NK-92 treated with Interleukin-12 subunit alpha and Interleukin-12 subunit beta, amount 100 ng/mL, for 24 hours (cell line): ENCODE results near the gene FMNL2.
"Not testable (repeated sequence)": the region's sequence is repeated elsewhere in the genome, so short reads cannot be mapped to it uniquely, and the experiment has no call there.

Source experiments
- DNase-seq: peaks from one replicate; lab custom pipeline; 2025; lab: John Stamatoyannopoulos, UW

Gene FMNL2

GRCh38 chr2:152470861-152471854, 136.2 kb downstream of the FMNL2 start:
- DNase-seq: no peak

GRCh38 chr2:152472481-152472887, 137.5 kb downstream of the FMNL2 start:
- no peak for DNase-seq

DNA sequence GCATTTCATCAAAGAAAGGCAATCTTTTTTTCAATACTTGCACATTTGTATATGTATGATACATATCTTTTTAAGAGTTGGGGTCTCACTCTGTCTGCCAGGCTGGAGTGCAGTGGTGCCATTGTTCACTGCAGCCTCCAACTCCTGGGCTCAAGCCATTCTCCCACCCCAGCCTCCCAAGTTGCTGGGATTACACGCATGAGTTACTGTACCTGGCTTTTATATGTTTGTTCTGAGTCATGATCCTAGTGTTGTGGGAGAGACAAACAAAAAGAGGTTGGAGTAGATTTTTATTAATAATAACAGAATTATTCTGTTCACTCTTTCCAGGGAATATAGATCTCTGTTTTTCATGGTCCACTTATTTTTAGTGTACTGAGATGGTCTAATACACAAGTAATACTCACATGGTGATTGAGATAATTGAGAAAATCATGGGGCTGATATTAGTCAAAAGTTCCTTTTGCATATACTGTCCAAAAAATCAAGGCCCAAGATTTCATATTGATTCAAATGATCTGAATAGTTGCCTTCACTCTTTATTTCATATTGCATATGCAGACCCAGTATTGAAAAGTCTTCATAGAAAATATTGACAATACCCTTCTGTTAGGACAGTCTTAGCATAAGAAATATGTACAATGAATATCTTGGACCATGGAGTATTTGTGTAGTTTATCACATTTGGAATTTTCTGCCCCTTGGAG, 138.3 kb downstream of the FMNL2 start:
- no peak for DNase-seq

GRCh38 chr2:152474523-152474922, 139.5 kb downstream of the FMNL2 start:
- not testable (repeated sequence) for DNase-seq

- no peak for DNase-seq
Observed at GRCh38 chr2:152475982-152476381, 141.0 kb downstream of the FMNL2 start.

DNA sequence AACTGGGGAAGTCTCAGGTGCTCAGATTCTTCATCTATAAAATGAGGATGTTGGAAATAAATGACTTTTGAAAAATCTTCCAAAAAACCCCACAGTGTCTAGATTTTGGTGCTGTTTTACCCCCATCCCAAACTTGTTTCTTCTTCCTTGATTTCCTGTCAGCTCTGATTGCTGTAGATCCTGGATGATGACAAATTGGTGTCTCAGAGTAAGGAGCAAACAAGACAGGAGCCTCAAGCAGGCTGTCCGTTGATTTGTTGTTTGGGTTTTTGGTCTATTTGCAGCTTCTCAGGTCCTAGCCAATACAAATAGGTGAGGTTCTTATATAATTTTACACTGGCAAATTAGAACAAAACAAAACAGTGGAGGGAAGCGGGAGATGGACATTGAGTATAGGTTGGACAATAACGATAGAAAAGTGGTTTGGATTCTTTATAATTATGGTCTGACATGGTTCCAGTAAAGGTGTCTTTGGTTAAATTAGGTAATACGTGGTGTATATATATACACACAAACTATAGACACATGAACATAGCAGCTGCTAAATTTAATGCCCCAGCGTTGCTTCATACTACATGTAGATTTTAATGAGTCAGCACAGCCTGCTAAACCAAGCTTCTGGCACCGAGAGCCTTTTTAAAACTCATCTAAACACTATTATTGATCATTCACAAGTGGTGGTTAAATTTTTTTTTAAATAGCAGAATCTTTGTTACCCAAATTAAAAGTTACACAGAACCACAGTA, 142.5 kb downstream of the FMNL2 start:
- no peak for DNase-seq

GRCh38 chr2:152479282-152479681, 144.3 kb downstream of the FMNL2 start:
- no peak for DNase-seq

- no peak for DNase-seq
Observed at GRCh38 chr2:152480821-152481399, 145.9 kb downstream of the FMNL2 start.

DNA sequence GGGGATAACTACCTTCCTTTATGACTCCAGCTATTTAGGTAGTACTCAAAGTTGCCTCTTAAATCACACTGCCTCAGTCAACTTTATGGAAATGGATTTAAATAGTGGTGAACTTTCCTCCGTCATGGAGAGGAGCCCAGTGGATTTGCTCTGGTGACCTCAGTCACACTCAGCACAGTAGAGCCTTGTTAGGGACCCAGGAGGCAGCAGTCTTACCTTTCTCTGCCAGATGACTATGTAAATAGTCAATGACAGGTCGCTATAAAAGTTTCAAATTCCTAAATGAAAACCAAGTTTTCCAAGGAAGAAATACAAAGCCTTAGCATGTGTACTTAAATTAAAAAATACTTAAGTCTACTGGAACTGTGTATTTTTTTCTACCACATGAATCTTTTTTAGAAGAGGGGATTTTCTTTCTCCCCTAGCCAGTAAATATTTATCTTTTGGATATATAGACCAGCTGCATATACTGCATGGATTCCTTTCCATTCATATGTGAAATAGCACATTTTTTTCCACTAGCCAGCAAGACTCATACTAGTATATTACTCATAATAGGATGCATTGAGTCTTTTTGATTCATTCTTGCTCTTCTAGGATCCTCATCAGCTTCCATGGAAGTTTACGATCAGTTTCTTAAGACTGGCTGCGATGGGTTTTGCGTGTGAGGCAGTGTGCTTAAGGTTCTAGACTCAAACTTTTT, 147.1 kb downstream of the FMNL2 start:
- DNase-seq: no peak

DNA sequence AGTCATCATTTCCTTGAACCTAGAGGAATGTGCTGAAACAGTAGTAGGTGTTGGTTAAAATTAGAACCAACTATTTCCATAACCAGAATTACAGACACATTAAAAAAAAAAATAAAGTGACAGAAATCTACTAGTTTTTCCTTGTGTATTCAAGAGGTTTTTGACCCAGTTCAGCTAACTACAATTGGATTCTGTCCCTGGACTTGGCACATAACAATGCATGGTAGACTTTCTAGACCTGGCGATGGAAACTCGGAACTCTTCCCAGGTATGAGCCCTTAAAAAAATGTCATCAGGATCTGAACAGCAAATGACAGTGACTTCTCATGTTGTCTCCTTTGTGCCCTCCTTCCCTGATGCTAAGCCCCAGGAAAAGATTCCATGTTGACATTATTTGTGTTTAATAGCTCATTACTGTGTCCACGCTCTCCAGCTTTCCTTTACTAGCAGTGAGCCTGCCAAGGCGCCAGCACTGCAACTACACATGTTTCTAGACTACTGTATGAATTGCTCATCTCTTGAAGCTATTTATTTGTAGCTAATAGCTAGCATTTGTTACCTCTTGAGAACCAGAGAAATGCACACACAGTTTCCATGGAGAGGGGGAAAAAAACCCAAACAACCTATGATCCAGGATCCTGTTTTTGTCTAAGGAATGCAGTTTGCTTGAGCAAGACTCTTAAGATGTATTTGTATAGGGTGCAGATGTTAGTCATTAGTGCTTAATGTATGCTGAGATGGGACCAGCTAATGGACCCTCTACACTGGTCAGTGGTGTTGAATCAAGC, 148.5 kb downstream of the FMNL2 start:
- no peak for DNase-seq

- DNase-seq: no peak
Observed at GRCh38 chr2:152485954-152486736, 151.2 kb downstream of the FMNL2 start.

GRCh38 chr2:152486737-152487400, 151.9 kb downstream of the FMNL2 start:
- no peak for DNase-seq

DNA sequence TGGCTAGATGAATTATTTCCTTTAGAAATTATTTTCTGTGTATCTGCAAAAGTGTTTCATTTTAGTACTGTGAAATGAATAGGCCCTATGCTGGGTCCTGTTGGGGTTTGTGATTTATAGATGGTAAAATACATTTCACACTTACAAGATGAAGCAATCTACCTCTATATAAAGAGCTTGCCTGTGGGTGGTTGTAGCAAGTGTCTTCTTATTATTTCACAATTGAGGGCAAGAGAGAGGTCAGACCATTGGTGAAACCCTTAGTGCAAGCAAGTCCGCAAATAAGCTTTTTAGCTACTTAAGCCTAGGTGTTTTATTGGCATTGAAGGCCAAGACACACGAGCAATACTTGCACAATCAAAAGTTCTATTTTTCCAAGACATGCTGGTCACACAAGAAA, 153.1 kb downstream of the FMNL2 start:
- DNase-seq: no peak

GRCh38 chr2:152489364-152489763, 154.4 kb downstream of the FMNL2 start:
- no peak for DNase-seq

DNA sequence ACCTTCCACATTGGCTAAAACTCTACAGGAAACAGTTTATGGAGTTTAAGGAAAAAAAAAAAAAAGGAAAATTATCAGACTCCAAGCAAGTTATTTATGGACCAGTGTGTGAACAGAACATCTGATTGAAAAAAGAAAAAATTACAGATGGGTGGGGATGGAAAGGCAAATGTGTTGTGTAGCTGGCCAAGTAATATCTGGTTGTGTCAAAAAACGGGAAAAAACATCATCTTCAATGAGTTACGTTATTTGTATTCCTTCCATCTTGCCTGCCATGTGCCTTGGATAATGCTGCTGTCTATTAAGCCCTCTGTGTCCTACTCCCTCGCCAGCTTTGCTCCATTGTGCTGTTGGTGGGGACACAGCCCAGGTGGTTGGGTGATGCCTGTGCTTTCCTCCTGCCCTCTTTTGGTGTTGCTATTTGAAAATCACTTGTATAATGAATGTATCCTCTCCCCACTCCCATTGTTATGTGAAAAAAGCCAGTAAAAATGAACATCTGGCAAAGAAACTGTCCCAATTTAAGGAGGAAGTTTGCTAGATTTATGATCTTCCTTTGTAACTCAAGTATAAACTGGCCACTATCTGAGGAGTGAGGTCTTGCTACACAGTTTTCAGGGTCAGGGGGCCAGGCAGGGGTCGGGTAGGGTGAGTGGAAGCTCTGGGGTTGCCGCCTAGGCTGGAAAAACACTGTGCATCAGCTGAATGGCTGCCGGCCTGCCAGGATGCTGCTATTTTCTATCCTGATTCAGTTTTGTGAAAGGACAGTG, 155.9 kb downstream of the FMNL2 start:
- DNase-seq: no peak

GRCh38 chr2:152492131-152492530, 157.2 kb downstream of the FMNL2 start:
- DNase-seq: no peak

GRCh38 chr2:152492911-152493310, 157.9 kb downstream of the FMNL2 start:
- DNase-seq: no peak

DNA sequence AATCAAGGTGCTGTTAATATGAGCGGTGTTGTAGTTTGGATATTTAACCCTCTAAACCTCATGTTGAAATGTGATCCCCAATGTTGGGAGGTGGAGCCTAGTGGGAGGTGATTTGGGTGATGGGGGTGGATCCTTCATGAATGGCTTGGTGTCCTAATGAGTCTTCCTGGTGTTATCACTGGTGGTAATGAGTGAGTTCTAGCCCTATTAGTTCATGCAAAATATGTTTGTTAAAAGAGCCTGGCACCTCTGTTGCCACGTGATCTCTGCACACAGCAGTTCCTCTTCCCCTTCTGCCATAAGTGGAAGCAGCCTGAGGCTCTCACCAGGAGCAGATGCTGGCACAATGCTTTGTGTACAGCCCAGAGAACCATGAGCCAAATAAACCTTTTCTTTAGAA, 158.4 kb downstream of the FMNL2 start:
- DNase-seq: no peak
